Astrocyte of the spinal cord (primary cell): Measurements from ENCODE around the gene TMEM179.

Experiments
- DNase-seq: peaks from one replicate; pipeline ENCODE4 v3.0.0; 2011; ENCODE audit warnings: low read depth, low spot score
- H3K4me3 ChIP-seq: 2 replicates; pipeline ENCODE4 v1.5.1; 2011; ENCODE audit warnings: low read depth, mild to moderate bottlenecking, low read length, moderate library complexity
- CTCF ChIP-seq: IDR thresholded peaks from 2 replicates; pipeline ENCODE4 v1.5.1; 2012; ENCODE audit warnings: low read depth, mild to moderate bottlenecking, low read length, inconsistent platforms
- in situ Hi-C: cut with HindIII; loops from 2 replicates; pipeline ENCODE4 v1.10.0; 2017; ENCODE audit warnings: low sequenced_read_pairs

Gene TMEM179

DNA sequence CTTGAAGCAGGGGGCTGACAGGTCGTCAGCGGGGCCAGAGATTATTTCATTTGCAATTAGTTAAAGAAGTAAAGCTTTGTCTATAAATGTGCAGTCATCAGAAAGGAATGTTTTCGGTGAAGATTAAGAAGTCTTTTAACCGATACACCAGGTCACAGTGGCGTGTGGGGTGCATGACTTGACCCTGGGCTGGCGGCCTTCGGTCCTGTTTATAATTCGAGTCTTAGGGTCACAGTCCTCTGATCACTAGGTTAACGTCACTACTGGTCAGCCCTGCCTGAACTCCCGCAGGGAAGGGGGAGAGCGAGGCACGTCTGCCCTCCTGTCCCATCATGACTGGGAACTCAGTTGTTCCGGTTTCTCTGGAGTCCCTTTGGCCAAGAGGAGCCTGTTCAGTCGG, 30.0 kb downstream of the TMEM179 start:
- in situ Hi-C loops, result no loop called here
- no peak for TF ChIP-seq CTCF

GRCh38 chr14:104573930-104574329, 30.6 kb downstream of the TMEM179 start:
- DNase-seq, result no peak
- TF ChIP-seq CTCF, result no peak
- no peak overlapping the region for H3K4me3 ChIP-seq
- in situ Hi-C loops, result no loop called here

More for the DNA sequence above, 30.0 kb downstream of the TMEM179 start:
- DNase-seq, result no peak
- no peak overlapping the region for H3K4me3 ChIP-seq

DNA sequence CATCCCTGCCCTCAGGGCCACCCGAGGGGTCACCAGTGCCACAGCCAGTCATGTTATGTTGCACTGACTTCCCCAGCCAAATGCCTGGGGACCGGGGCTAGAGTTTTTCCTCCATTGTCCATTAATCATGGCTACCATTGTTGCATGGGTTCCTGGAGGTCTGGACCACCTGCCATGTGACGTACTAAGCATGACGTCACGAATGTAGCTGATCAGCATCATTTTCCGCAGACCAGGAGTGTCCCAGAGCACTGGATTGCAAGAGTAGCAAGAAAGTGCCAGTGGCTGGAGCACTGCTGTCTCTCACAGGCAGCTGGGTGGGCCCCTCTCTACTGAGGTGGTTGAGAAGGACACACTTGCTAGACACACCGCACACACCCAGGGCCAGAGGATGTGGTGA, 31.9 kb downstream of the TMEM179 start:
- TF ChIP-seq CTCF, result no peak
- DNase-seq, result no peak
- in situ Hi-C loops, result no loop called here
- H3K4me3 ChIP-seq, result no peak overlapping the region

GRCh38 chr14:104572024-104572626, 32.4 kb downstream of the TMEM179 start:
- no peak for DNase-seq
- no peak overlapping the region for H3K4me3 ChIP-seq
- in situ Hi-C loops, result no loop called here
- TF ChIP-seq CTCF, result no peak

DNA sequence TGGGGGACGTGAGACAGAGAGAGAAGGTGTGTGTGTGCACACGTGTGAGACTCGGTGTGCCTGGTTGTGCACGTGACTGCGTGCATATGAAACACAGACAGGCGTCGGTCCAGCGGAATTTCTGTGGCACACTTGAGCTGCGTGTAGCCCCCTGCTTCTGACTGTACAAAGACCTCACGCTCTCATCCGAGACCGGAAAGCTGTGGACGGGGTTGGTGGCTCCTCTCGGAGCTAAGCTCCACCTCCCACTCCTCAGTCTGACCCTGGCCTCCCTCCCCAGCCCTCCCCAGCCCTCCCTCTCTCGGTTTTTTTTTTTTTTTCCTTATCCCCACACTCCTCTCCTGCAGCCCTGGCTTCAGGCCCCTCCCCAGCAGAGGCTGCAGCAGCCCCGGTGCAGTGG, 33.3 kb downstream of the TMEM179 start:
- in situ Hi-C loops, result no loop called here
- no peak overlapping the region for H3K4me3 ChIP-seq
- no peak for TF ChIP-seq CTCF
- no peak for DNase-seq

DNA sequence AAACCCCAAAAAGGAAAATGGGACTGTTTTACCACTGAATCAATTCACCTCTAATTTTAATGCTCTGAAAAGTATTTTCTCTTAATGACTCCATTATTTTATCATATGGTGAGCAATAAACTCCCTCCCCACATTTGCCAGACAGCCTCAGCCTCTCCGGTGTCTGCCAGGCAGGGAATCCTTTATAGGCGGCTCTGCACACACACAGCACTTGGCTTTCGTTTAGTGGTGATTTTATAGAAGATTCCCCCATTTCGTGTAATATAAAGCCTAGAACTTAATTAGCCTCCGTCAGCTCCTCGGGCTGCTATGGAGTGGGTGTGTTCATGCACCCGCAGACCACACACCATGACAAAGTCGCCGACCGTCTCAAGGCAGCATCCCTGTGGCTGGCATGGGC, 35.1 kb downstream of the TMEM179 start:
- TF ChIP-seq CTCF, result no peak
- no peak for DNase-seq
- in situ Hi-C loops, result no loop called here
- H3K4me3 ChIP-seq, result no peak overlapping the region

GRCh38 chr14:104568620-104569019, 36.0 kb downstream of the TMEM179 start:
- no peak for TF ChIP-seq CTCF
- H3K4me3 ChIP-seq, result no peak overlapping the region
- in situ Hi-C loops, result no loop called here
- DNase-seq, result no peak
